ENCODE measurements around the gene TXNDC15. TPM values are rescaled to one million over a fixed set of nuclear protein-coding genes. Genes with fewer than 3 reads are reported as not detected.

TXNDC15 gene
- total and polyA plus RNA-seq, 2 of the 13 experiments (the other 11 are each of a cell fraction or from before 2014, with no cell fraction given), result 22.2 to 49.9 TPM

GRCh38 chr5:134845852-134846640, 28.1 kb upstream of the TXNDC15 start, which contains the start of gene C5orf24 (continued):
- TF ChIP-seq ASH2L (IDR thresholded peaks at IDR 0.05; ENCODE audit: insufficient read length, low read depth, low read length), result peak; percentile 82
- TF ChIP-seq ATAD3A (CRISPR knock-in tag; IDR thresholded peaks at IDR 0.05), result no peak
- TF ChIP-seq NCOR1 (IDR thresholded peaks at IDR 0.05; ENCODE audit: borderline replicate concordance, low read length), result no peak
- no peak for TF ChIP-seq NR2F2 (IDR thresholded peaks at IDR 0.05; ENCODE audit: borderline replicate concordance, low read depth)
- peak; percentile 93 for TF ChIP-seq TAF1 (CRISPR knock-in tag; IDR thresholded peaks at IDR 0.05)
- TF ChIP-seq ZBTB38 (CRISPR knock-in tag; IDR thresholded peaks at IDR 0.05), result peak; percentile 81; the same call in 1 of the 2 replicates
- TF ChIP-seq, protein P1, sequence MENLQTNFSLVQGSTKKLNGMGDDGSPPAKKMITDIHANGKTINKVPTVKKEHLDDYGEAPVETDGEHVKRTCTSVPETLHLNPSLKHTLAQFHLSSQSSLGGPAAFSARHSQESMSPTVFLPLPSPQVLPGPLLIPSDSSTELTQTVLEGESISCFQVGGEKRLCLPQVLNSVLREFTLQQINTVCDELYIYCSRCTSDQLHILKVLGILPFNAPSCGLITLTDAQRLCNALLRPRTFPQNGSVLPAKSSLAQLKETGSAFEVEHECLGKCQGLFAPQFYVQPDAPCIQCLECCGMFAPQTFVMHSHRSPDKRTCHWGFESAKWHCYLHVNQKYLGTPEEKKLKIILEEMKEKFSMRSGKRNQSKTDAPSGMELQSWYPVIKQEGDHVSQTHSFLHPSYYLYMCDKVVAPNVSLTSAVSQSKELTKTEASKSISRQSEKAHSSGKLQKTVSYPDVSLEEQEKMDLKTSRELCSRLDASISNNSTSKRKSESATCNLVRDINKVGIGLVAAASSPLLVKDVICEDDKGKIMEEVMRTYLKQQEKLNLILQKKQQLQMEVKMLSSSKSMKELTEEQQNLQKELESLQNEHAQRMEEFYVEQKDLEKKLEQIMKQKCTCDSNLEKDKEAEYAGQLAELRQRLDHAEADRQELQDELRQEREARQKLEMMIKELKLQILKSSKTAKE (CRISPR knock-in tag; IDR thresholded peaks at IDR 0.05; ENCODE audit: borderline replicate concordance), result no peak
- no peak for TF ChIP-seq ZNF737 (CRISPR knock-in tag; IDR thresholded peaks at IDR 0.05; ENCODE audit: borderline replicate concordance)
- TF ChIP-seq ZNF280D (CRISPR knock-in tag; IDR thresholded peaks at IDR 0.05), result no peak; the same call in 1 of the 2 replicates
- TF ChIP-seq, protein P2, sequence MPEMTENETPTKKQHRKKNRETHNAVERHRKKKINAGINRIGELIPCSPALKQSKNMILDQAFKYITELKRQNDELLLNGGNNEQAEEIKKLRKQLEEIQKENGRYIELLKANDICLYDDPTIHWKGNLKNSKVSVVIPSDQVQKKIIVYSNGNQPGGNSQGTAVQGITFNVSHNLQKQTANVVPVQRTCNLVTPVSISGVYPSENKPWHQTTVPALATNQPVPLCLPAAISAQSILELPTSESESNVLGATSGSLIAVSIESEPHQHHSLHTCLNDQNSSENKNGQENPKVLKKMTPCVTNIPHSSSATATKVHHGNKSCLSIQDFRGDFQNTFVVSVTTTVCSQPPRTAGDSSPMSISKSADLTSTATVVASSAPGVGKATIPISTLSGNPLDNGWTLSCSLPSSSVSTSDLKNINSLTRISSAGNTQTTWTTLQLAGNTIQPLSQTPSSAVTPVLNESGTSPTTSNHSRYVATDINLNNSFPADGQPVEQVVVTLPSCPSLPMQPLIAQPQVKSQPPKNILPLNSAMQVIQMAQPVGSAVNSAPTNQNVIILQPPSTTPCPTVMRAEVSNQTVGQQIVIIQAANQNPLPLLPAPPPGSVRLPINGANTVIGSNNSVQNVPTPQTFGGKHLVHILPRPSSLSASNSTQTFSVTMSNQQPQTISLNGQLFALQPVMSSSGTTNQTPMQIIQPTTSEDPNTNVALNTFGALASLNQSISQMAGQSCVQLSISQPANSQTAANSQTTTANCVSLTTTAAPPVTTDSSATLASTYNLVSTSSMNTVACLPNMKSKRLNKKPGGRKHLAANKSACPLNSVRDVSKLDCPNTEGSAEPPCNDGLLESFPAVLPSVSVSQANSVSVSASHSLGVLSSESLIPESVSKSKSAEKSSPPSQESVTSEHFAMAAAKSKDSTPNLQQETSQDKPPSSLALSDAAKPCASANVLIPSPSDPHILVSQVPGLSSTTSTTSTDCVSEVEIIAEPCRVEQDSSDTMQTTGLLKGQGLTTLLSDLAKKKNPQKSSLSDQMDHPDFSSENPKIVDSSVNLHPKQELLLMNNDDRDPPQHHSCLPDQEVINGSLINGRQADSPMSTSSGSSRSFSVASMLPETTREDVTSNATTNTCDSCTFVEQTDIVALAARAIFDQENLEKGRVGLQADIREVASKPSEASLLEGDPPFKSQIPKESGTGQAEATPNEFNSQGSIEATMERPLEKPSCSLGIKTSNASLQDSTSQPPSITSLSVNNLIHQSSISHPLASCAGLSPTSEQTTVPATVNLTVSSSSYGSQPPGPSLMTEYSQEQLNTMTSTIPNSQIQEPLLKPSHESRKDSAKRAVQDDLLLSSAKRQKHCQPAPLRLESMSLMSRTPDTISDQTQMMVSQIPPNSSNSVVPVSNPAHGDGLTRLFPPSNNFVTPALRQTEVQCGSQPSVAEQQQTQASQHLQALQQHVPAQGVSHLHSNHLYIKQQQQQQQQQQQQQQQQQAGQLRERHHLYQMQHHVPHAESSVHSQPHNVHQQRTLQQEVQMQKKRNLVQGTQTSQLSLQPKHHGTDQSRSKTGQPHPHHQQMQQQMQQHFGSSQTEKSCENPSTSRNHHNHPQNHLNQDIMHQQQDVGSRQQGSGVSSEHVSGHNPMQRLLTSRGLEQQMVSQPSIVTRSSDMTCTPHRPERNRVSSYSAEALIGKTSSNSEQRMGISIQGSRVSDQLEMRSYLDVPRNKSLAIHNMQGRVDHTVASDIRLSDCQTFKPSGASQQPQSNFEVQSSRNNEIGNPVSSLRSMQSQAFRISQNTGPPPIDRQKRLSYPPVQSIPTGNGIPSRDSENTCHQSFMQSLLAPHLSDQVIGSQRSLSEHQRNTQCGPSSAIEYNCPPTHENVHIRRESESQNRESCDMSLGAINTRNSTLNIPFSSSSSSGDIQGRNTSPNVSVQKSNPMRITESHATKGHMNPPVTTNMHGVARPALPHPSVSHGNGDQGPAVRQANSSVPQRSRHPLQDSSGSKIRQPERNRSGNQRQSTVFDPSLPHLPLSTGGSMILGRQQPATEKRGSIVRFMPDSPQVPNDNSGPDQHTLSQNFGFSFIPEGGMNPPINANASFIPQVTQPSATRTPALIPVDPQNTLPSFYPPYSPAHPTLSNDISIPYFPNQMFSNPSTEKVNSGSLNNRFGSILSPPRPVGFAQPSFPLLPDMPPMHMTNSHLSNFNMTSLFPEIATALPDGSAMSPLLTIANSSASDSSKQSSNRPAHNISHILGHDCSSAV (CRISPR knock-in tag; IDR thresholded peaks at IDR 0.05; ENCODE audit: borderline replicate concordance), result no peak
- TF ChIP-seq ZSCAN12 (CRISPR knock-in tag; IDR thresholded peaks at IDR 0.05), result no peak; the same call in 1 of the 2 replicates
- TF ChIP-seq SRSF9 (IDR thresholded peaks at IDR 0.05; ENCODE audit: borderline replicate concordance, insufficient read depth, low read depth, low read length, poor library complexity, severe bottlenecking), result no peak
- 0 out of 2 replicates have a peak, but pooled peaks have one; percentile 13 for TF ChIP-seq RCOR2 (CRISPR knock-in tag; IDR thresholded peaks at IDR 0.05)

All from HepG2 (cell line).